GM15510 (cell line): ENCODE measurements around the gene P2RY11.
A peak's percentile ranks its signal among the peaks of the same experiment; 100 is the strongest.

ENCODE experiments used
- POLR2A ChIP-seq: IDR thresholded peaks from 3 replicates; pipeline ENCODE4 v1.6.1; 2011; ENCODE audit warnings: borderline replicate concordance; ENCODE audit not compliant: insufficient read length; ENCODE audit errors: extremely low read depth

Gene P2RY11

DNA sequence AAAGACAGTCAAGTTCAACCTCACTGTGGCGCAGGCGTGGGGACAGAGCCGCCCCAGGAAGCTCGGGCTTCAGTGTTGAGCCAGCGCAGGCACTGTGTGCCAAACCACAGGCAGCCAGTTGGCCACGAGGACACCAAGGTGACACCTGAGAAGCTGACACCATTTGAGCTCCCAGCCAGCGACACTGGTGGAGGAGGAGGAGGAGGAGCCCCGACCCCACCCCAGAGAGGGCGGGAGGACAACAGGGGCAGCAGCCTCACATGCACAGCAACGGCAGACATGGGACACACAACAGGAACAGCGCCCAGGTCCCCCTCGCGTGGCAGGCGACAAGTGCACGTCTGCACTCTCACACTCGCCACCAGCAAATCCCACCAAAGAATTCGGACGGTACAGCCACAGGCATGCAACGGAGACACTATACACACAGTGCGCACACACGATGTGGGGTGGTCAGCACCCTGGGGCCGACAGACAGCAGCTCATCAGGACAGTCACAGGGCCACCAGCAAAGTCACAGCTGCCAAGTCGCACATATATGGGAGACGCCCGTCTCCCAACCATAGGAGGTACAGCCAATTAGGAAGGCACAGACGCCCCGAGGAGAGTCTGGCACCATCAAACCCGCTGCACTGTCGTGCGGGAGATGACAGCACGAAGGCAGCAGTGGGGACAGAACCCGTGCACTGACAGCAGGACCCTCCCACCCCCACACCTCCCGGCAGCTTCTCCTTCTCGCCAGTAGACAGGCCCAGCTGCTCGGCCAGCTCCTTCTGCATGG lies 4.8 kb downstream of the P2RY11 start:
- peak; percentile 12 for TF ChIP-seq POLR2A

DNA sequence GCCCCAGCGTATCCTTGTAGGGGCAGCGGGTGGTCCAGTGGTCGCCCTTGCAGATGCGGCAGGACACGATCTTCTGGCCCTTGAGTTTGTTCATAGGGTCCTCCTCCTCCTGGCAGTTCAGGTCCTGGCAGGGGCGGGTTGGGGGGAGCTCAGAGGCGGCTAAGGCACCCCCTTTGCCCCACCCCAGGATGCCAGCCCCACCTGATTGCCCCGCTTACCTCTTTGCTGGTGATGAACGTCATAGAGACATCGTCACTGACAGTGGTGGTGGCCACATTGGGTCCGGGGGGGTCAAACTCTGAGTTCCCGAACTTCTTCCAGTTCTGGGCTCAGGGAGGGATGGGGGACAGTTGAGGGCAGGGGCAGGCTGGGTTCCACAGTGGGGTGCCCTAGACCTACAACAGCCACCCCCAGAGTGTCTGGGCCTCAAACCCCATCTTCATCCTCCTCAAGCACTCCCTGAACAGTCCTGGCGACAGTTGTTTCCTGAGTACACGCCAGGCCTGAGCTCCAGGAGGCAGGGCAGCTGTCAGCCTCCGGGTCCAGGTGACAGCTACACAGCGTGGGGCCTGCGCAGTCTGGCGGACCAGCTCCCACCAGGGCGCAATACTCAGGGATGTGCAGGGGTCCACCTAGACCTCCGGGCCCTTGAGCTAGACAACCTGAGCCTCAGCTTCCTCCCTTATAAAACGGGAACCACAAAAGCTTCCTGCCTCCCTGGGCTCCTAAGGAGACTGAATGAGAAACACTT lies 5.5 kb downstream of the P2RY11 start:
- no peak for TF ChIP-seq POLR2A

DNA sequence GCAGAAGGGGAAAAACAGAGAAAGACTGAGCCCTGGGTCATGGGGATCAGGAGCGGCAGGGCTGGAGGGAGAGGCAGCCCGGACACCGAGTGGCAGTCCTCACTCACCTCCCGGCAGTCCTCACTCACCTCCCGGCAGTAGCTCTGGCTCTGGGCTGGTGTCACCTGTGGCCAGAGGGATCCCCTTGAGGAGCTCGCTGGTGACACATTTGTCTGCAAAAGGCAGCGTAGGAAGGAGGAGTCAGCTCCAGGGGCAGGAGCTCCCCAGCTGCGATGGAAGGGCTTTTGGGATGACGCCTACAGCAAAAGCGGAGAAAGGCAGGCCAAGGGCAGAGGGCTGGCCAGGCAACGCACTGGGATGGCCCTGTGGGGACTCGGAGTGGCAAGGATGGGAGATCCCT lies 7.5 kb downstream of the P2RY11 start:
- no peak for TF ChIP-seq POLR2A

DNA sequence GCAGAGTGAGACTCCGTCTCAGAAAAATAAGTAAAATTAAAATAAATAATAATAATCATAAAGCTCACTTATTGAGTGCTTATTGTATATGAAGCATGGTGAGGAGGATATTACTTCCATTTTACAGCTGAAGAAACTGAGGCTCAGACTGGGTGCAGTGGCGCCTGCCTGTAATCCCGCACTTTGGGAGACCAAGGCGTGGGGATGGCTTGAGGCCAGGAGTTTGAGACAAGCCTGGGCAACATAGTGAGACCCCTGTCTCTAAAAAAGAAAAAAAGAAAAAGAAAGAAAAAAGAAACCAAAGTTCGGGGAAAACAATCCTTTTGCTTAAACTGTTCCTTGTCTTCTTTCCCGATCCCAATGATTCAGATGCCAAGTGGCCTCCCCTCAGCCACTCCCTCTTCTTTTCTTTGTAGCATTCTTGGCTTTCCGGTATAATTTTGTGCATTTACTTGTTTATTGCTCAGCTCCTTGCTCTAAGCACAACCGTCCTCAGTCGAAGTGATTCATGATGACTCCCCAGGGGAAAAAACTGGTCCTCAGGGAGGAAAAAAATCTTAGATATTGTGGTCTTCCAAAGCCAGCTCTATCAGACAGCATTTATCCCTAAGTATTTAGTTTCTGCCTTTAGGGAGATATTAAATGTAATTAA lies 9.2 kb downstream of the P2RY11 start:
- no peak for TF ChIP-seq POLR2A

DNA sequence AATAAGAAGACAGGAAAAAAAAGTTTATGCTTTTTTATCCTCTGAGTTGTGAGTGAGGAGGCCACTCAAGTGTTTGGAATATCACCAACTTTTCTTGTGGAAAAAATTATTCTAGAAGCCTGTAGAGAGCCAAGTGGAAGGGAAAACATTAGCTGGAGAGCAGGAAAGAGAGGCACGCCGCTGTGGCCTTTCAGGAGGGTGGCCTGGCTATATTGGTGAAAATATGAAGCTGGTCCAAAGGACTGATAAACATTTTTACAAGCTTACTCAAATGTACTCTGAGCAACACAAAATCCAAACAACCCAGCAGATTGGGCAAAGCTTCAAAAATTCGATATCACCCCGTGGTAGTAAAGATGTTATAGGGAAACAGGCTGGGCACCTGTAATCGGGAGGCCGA lies 10.6 kb downstream of the P2RY11 start:
- TF ChIP-seq POLR2A = no peak

DNA sequence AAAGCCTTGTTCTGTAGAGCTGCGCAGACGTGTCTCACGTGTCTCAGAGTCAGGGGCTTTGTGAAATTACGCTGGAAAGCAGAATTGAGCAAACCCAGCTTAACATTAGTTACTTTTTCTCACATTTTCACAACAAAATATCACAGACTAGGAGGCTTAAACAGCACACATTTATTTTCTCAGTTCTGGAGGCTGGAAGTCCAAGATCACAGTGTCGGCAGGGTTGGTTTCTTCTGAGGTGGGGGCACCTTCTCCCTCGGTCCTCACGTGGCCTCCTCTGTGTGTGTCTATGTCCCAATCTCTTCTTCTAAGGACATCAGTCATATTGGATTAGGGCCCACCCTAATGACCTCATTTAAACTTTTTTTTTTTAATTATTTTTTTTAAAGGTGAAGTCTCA lies 12.9 kb downstream of the P2RY11 start:
- TF ChIP-seq POLR2A = no peak

DNA sequence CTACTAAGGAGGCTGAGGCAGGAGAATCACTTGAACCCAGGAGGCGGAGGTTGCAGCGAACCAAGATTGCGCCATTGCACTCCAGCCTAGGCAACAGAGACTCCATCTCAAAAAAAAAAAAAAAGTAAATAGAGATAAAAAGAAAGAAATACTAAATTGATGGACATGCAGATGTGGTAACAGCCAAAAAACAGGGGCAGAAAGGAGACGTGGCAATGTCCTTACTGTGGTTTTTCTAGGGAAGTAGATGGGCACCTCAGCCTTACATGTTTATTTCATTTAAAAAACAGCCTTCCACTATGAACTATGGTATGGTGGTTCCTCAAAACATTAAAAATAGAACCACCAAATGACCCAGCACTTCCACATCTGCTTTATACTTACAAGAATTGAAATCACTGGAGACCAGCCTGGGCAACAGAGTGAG lies 14.7 kb downstream of the P2RY11 start:
- no peak for TF ChIP-seq POLR2A

DNA sequence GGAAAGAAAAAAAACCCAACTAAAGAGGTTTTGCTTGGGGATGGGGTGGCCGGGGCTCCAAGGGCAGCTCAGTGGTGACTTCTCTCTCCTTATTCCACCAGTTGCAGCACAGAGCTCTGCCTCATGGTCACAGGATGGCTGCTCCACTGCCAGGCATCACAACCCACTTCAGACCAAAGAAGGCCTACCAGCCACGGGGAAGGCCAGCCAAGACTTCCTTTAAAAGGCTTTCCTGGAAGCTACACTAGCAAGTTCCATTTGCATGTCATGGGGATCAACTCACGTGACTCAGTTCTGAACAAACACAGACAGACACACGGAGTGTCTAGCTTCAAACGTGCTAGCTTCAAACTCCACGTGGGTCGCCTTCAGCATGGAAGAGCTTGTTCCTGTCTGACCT lies 21.4 kb downstream of the P2RY11 start:
- TF ChIP-seq POLR2A = no peak

DNA sequence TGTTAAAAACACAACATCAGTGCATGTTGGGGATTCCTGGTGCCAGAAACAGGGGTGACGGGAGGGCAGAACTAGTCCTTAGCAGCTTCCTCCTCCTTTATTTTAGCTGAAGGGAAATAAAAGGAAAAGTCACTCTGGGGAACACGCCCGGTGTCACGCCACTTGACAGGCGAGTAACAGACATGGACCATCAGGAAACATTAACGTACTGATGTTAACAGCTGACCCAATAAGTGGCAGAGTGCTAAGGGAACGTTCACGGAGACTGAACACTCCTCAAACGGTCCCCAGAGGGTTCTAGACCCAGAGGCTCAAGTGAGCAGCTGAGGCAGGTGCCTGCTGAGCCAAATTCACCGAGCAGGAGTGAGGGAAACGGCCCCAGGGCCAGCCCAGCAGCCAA lies 22.1 kb downstream of the P2RY11 start:
- no peak for TF ChIP-seq POLR2A

DNA sequence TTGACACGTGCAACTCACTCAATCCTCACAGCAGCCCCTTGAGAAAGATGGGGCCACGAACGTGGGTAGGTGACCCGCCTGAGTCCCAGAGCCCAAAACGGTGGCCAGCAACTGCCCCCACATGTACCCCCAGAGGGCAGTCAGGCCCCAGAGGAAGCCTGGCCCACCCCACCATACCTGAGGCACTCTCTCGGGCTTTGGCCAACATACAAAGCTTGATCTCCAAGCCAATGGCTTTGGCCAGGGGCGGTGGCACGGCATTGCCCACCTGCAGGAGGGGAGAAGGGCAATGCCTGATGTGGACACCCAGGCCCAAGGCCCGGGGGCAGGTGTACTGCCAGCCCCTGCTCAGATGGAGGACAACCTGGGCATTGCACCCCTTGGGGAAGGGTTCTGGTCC lies 22.5 kb downstream of the P2RY11 start:
- TF ChIP-seq POLR2A = no peak

DNA sequence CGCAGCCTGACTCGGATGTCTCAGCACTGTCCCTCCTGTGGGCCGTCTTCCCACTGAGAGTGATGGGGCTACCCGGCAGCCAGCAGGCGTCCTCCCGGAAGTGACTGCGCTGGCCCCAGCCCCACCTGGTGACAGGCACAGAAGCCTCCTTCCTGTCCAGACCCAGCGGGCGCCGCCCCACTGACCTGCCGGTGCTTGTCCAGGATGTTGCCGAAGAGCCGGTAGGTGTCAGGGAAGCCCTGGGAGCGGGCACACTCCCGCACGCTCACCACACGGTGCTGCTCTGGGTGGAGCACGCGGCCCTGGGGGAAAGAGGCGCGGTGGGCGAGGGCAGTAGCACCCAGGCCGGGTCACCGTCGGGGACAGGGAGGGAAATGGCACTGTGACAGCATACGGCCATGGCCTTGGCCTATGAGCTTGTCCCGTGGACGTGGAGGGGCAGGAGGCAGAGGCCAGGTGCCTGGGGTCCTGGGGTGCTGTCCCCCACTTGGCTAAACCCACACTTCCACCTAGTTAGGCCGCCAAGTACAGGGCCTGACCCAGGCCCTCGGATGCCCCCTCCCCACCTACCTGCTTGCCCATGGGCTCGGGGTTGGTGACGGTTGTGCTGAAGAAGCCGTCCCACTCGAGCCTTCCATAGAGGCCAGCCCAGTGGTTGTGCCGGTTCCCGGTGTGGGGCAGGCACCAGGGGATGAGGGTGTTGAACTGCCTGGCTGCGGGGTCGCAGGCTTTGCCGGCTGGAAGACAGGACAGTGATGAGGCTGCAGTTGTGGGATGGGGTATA lies 24.2 kb downstream of the P2RY11 start:
- TF ChIP-seq POLR2A = no peak

DNA sequence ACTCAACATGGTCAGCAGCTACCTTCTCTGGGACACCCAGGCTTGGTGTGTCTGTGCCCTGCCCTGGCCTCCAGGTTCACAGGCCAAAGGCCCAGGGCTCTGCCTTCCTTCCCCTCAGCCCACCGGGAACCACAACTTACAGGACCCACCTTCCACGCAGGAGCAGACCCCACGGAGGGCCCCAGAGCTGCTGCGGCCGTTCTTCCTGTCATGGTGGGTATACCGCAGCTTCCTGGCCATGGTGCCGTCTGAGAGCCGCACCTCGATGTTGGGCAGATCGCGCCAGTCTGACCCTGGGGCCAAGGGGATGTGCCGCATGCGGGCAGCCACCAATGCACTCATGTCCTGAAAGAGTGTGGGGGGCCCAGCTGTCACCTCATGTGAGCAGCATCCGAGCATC lies 25.4 kb downstream of the P2RY11 start:
- no peak for TF ChIP-seq POLR2A

DNA sequence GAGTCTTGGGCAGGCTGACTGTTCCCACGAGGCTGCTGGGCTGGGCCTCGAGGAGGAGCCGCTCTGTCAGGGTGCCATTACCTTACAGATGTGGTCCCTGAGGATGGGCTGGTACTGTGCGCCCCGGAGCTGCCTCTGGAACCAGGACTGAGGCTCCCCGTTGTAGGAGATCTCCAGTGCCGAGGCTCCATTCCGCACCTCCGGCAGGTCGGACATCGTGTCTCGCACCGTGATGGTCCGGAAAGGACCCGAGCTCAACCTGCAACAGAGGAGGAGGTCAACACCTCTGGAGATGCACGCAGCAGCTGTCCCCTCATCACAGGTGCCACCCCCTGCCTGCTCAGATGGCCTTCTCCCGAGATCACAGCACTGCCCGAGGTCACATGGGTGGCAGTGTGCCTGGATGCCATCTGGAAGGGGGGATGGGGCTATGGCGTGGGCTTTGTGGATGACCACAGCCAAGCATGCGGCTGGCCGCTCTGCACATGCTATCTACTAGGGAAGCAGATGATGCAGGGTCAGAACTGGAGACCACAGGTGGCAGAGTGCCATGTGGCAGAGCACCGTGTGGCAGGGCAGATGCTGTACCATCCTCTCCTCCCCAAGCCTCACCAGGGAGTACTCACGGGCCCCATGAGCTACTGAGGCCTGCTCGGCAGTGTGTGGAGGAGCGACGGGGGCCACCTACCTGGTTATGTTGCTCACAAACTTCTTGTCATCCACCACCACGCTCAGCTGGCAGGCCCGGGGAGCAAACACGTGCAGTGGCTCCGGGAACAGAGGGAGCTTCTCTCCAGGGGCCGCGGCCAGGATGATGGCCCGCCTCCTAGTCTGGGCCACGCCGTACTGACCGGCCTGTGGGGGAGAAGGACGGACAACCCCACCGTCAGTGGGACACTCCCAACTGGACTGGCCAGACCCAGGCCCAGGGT lies 26.5 kb downstream of the P2RY11 start:
- TF ChIP-seq POLR2A = no peak
